Measurements from ENCODE around the gene GATA5.

DNA sequence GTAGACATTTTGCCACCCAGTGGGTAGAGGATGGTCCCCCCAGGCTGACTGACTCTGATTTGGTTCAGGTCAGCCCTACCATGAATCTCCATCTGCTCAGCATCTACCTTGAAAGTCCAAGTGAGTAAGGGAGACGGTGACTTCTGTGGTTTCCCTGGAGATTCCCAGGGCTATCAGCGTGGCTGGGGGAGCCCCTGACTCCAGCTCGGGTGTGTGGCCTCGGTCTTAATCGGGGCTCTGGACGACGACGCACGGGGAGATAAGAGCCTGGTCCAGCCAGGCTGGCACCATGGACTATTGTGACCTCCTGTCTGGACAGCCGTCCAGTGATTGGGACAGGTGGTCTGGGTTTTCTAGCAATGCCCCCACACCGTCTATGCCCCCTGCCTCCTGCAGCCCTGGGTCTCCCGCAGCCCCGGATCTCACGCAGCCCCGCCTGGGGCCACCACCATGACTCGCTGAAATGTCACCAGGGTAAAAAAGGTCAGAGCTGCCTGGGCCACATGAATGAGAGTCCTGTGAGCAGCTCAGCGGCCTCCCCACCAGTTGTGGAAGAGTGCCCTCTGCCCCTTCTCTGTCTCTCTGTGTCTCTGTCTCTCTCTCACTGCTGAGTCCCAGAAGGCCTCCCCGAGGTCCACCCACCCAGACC lies 47.1 kb upstream of the GATA5 start:
- TF ChIP-seq, protein P1, sequence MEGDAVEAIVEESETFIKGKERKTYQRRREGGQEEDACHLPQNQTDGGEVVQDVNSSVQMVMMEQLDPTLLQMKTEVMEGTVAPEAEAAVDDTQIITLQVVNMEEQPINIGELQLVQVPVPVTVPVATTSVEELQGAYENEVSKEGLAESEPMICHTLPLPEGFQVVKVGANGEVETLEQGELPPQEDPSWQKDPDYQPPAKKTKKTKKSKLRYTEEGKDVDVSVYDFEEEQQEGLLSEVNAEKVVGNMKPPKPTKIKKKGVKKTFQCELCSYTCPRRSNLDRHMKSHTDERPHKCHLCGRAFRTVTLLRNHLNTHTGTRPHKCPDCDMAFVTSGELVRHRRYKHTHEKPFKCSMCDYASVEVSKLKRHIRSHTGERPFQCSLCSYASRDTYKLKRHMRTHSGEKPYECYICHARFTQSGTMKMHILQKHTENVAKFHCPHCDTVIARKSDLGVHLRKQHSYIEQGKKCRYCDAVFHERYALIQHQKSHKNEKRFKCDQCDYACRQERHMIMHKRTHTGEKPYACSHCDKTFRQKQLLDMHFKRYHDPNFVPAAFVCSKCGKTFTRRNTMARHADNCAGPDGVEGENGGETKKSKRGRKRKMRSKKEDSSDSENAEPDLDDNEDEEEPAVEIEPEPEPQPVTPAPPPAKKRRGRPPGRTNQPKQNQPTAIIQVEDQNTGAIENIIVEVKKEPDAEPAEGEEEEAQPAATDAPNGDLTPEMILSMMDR (conservative IDR thresholded peaks at IDR 0.05 in 1 of 2, IDR thresholded peaks at IDR 0.05 in 1 of 2; ENCODE audit: extremely low read depth in 1 of 2, insufficient read depth in 1 of 2, low read depth in 1 of 2, low read length in 2 of 2): no peak
- no peak for TF ChIP-seq EZH2 (IDR thresholded peaks at IDR 0.05; ENCODE audit: borderline replicate concordance, low read length)
